IMR-90 (cell line): ENCODE results near the gene GYG2. TPM values are rescaled to one million over a fixed set of nuclear protein-coding genes. Genes with fewer than 3 reads are reported as not detected.
"Not testable (repeated sequence)": the region's sequence is repeated elsewhere in the genome, so short reads cannot be mapped to it uniquely, and the experiment has no call there.

ENCODE experiments used
- ATAC-seq: fragments of 200-7000 bp; cut with Tn5 transposase; 2 replicates; pipeline ENCODE4 v1.9.1; 2020; ENCODE audit warnings: low read depth, mild to moderate bottlenecking, moderate library complexity
- BruUV-seq: library from RNA; stranded (reverse); fragments of 400-500 nt; replicated peaks from 2 replicates; lab custom pipeline; 2021; lab: Mats Ljungman, UMichigan
- CTCF ChIA-PET: fragments of 300-600 bp; formaldehyde crosslinking; extraction: SDS; loops from one replicate; lab custom pipeline; 2021; ENCODE audit warnings: antibody characterized with exemption; lab: Yijun Ruan, JAX
- POLR2A ChIA-PET: fragments of 300-600 bp; sonication (Branson Sonifier 250); formaldehyde crosslinking; loops from one replicate; lab custom pipeline; 2022; ENCODE audit warnings: antibody characterized with exemption; ENCODE audit not compliant: unreplicated experiment; lab: Charles Lee
- DNase-seq: peaks from one replicate; pipeline ENCODE4 v3.0.0; 2013
- H2AFZ ChIP-seq: replicated peaks from 2 replicates; pipeline ENCODE3; 2013; ENCODE audit warnings: low read length, mild to moderate bottlenecking; ENCODE audit not compliant: poor library complexity
- H2AK5ac ChIP-seq: 2 replicates; pipeline ENCODE4 v1.6.1; 2013; ENCODE audit warnings: low read depth, low read length, inconsistent platforms
- H2AK9ac ChIP-seq: replicated peaks from 2 replicates; pipeline ENCODE3; 2013; ENCODE audit warnings: mild to moderate bottlenecking, low read depth, low read length, moderate library complexity; ENCODE audit not compliant: poor library complexity
- H2BK120ac ChIP-seq: 2 replicates; pipeline ENCODE4 v1.6.1; 2013; ENCODE audit warnings: low read depth, low read length, inconsistent platforms
- H2BK15ac ChIP-seq: 3 replicates; pipeline ENCODE4 v1.6.1; 2013; ENCODE audit warnings: low read depth, low read length, inconsistent platforms
- H2BK20ac ChIP-seq: 2 replicates; pipeline ENCODE4 v1.6.1; 2013; ENCODE audit warnings: low read depth, mild to moderate bottlenecking, inconsistent platforms, low read length, moderate library complexity
- H2BK5ac ChIP-seq: 2 replicates; pipeline ENCODE4 v1.6.1; 2013; ENCODE audit warnings: mild to moderate bottlenecking, low read depth, low read length, inconsistent platforms; ENCODE audit not compliant: poor library complexity, severe bottlenecking
- H3K14ac ChIP-seq: replicated peaks from 2 replicates; pipeline ENCODE4 v1.6.1; 2013; ENCODE audit warnings: low read depth, low read length, inconsistent platforms
- H3K18ac ChIP-seq: 2 replicates; pipeline ENCODE4 v1.6.1; 2013; ENCODE audit warnings: low read depth, low read length, control low read depth
- H3K23ac ChIP-seq: 2 replicates; pipeline ENCODE4 v1.6.1; 2013; ENCODE audit warnings: low read depth, low read length, inconsistent platforms
- H3K27ac ChIP-seq: 2 replicates; pipeline ENCODE4 v1.5.1; 2013; ENCODE audit warnings: mild to moderate bottlenecking, control low read depth, low read length; ENCODE audit not compliant: insufficient read depth
- H3K27me3 ChIP-seq: 2 replicates; pipeline ENCODE4 v1.6.1; 2013; ENCODE audit warnings: low read length; ENCODE audit not compliant: control insufficient read depth, insufficient read depth
- H3K36me3 ChIP-seq: 2 replicates; pipeline ENCODE4 v1.6.1; 2013; ENCODE audit warnings: low read length, mixed read lengths; ENCODE audit not compliant: control insufficient read depth, insufficient read depth
- H3K4ac ChIP-seq: 2 replicates; pipeline ENCODE4 v1.6.1; 2013; ENCODE audit warnings: low read depth, low read length, inconsistent platforms
- H3K4me1 ChIP-seq: 2 replicates; pipeline ENCODE4 v1.6.1; 2013; ENCODE audit warnings: low read length, mixed read lengths; ENCODE audit not compliant: control insufficient read depth, insufficient read depth
- H3K4me2 ChIP-seq: 2 replicates; pipeline ENCODE4 v1.6.1; 2013; ENCODE audit warnings: low read depth, mild to moderate bottlenecking, control low read depth, low read length, moderate library complexity
- H3K4me3 ChIP-seq: 2 replicates; pipeline ENCODE4 v1.5.1; 2013; ENCODE audit warnings: low read depth, mild to moderate bottlenecking, control low read depth, low read length, moderate library complexity; ENCODE audit not compliant: insufficient read depth
- H3K56ac ChIP-seq: 2 replicates; pipeline ENCODE4 v1.6.1; 2013; ENCODE audit warnings: low read length, inconsistent platforms; ENCODE audit not compliant: insufficient read depth; ENCODE audit errors: extremely low read depth
- H3K79me1 ChIP-seq, 2 experiments: 2 replicates each; pipeline ENCODE4 v1.6.1; 2013; ENCODE audit warnings: low read length in 2 of 2, inconsistent platforms in 1 of 2, low read depth in 1 of 2
- H3K9ac ChIP-seq: 2 replicates; pipeline ENCODE4 v1.6.1; 2013; ENCODE audit warnings: low read depth, low read length, control low read depth
- H3K9me1 ChIP-seq: 2 replicates; pipeline ENCODE4 v1.6.1; 2013; ENCODE audit warnings: low read length, inconsistent platforms; ENCODE audit not compliant: insufficient read depth
- H3K9me3 ChIP-seq: 2 replicates; pipeline ENCODE4 v1.6.1; 2013; ENCODE audit warnings: low read length; ENCODE audit not compliant: control insufficient read depth, insufficient read depth
- H4K20me1 ChIP-seq: 2 replicates; pipeline ENCODE4 v1.6.1; 2013; ENCODE audit warnings: low read length, inconsistent platforms; ENCODE audit not compliant: insufficient read depth
- H4K5ac ChIP-seq: 2 replicates; pipeline ENCODE4 v1.6.1; 2013; ENCODE audit warnings: mild to moderate bottlenecking, low read depth, low read length, control low read depth
- H4K8ac ChIP-seq, 2 experiments: 2 replicates each; pipeline ENCODE4 v1.6.1; 2013; ENCODE audit warnings: low read depth in 2 of 2, low read length in 2 of 2, control low read depth in 1 of 2, inconsistent platforms in 1 of 2
- H4K91ac ChIP-seq: 2 replicates; pipeline ENCODE4 v1.6.1; 2013; ENCODE audit warnings: low read depth, low read length, inconsistent platforms; ENCODE audit not compliant: insufficient read depth
- WGBS, 2 experiments: methylation state at CpG; one replicate each; pipeline versions ENCODE4 v1.1.5 to v1.1.7; 2013; ENCODE audit warnings: missing lambda C conversion rate in 2 of 2; ENCODE audit not compliant: insufficient read length in 1 of 2; ENCODE audit errors: extremely low coverage in 2 of 2; 5-methylcytosine and 5-hydroxymethylcytosine counted together
- dilution Hi-C: fragments of 300-500 bp; cut with HindIII; formaldehyde crosslinking; loops from one replicate; pipeline ENCODE4 v1.14.3; 2018; ENCODE audit warnings: low sequenced_read_pairs; ENCODE audit not compliant: unreplicated experiment
- in situ Hi-C: fragments of 300-500 bp; cut with MboI; formaldehyde crosslinking; loops from 3 replicates; pipeline ENCODE4 v1.14.3; 2019; ENCODE audit warnings: low sequenced_read_pairs, inconsistent platforms, mixed read lengths
- intact Hi-C: fragments of 100-400 bp; cut with micrococcal nuclease; formaldehyde crosslinking; loops from 2 replicates; pipeline ENCODE4 v1.10.0; 2022
- polyA plus RNA-seq, 3 experiments: library from polyadenylated mRNA; depleted of rRNA; stranded (reverse); fragments of >200 nt; gene quantifications; 2 replicates each; pipeline ENCODE4 v1.2.3, GENCODE V29; 2012; ENCODE audit warnings: low replicate concordance in 1 of 3
- total RNA-seq: library from RNA; depleted of rRNA; stranded (reverse); fragments of >200 nt; gene quantifications from 2 replicates; pipeline ENCODE4 v1.2.3, GENCODE V29; 2012

The GYG2 gene
- total and polyA plus RNA-seq, 2 of the 4 experiments (the other 2 are of a cell fraction), result 9.6 to 13.1 TPM

DNA sequence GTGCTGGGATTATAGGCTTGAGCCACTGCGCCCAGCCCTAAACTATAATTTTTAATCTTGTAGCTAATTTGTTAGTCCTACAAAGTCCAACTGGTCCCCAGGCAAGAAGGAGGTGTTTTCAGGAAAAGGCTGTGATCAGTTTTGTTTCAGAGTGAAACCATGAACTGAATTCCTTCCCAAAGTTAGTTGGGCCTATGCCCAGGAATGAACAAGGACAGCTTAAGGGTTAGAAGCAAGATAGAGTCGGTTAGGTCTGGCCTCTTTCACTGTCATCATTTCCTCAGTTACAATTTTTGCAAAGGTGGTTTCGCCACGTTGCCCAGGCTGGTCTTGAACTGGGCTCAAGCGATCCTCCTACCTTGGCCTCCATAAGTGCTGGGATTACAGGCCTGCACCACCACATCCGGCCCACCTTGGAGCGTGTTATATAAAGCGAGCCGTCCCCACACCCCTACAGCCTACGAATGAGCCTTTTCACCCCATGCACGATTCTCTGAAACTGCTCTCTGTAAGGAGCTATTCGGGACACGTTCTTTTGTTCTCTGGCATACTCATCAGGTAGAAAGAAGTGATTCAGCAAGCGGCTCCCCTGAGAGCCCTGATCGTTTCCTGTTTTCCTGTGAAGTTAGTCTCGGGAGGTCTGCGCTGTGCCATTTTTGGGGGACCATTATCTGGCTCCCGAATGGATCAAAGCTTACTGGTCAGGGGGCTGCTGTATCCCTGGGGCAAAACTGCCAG is 24.5 kb upstream of the GYG2 start:
- intact Hi-C loops, POLR2A ChIA-PET, H3K36me3 ChIP-seq, H2AK9ac ChIP-seq, H2BK15ac ChIP-seq, H3K79me1 ChIP-seq, H3K9ac ChIP-seq, H4K20me1 ChIP-seq, H2AFZ ChIP-seq, H3K9me3 ChIP-seq, DNase-seq, dilution Hi-C loops, H3K4me1 ChIP-seq, H4K8ac ChIP-seq, H2BK20ac ChIP-seq, H2BK5ac ChIP-seq, CTCF ChIA-PET, H2AK5ac ChIP-seq, H3K4me2 ChIP-seq, H2BK120ac ChIP-seq, H3K27me3 ChIP-seq, BruUV-seq, H4K5ac ChIP-seq, ATAC-seq, H4K91ac ChIP-seq, H3K4me3 ChIP-seq, H3K23ac ChIP-seq, H3K27ac ChIP-seq, H3K9me1 ChIP-seq, H3K4ac ChIP-seq, H3K56ac ChIP-seq, H3K18ac ChIP-seq, H3K14ac ChIP-seq: not testable (repeated sequence)
- 56% methylated on average over 6 of the region's 18 CpGs; no CpG with 5 or more reads in 1 of the 2 experiments for WGBS, 2 experiments
- in situ Hi-C loops, result loop anchor here (25.0 kb wide), 1 partner anchor 1342 kb away; the partner anchor contains the start of gene ASMTL
